Caco-2 (cell line): Measurements from ENCODE around the gene ERC2. TPM values are rescaled to one million over a fixed set of nuclear protein-coding genes. Genes with fewer than 3 reads are reported as not detected.

ENCODE experiments used
- BruUV-seq: library from RNA; stranded (reverse); fragments of 400-500 nt; replicated peaks from 2 replicates; lab custom pipeline; 2021; lab: Mats Ljungman, UMichigan
- CTCF ChIA-PET: fragments of 300-600 bp; sonication (Branson Sonifier 250); formaldehyde crosslinking; loops from one replicate; lab custom pipeline; 2022; ENCODE audit warnings: antibody characterized with exemption; lab: Charles Lee
- POLR2A ChIA-PET: fragments of 300-600 bp; sonication (Branson Sonifier 250); formaldehyde crosslinking; loops from one replicate; lab custom pipeline; 2022; ENCODE audit warnings: antibody characterized with exemption; lab: Charles Lee
- DNase-seq, 2 experiments: peaks; one replicate each; pipeline versions ENCODE4 v3.0.0 to v3.0.0-alpha.2; 2020 to 2022
- H3K27me3 ChIP-seq: replicated peaks from 2 replicates; pipeline ENCODE4 v1.6.0; 2011; ENCODE audit warnings: low read length; ENCODE audit not compliant: control insufficient read depth, insufficient read depth
- H3K36me3 ChIP-seq: 2 replicates; pipeline ENCODE4 v1.5.1; 2011; ENCODE audit warnings: low read length; ENCODE audit not compliant: control insufficient read depth, insufficient read depth
- H3K4me1 ChIP-seq: fragments of 250-450 bp; sonication (Bioruptor Pico); 2 replicates; pipeline ENCODE4 v1.5.1; 2020; ENCODE audit warnings: mild to moderate bottlenecking
- H3K4me3 ChIP-seq: 2 replicates; pipeline ENCODE4 v1.5.1; 2011; ENCODE audit warnings: low read depth, mild to moderate bottlenecking, control low read depth, low read length
- H3K9me3 ChIP-seq: fragments of 250-450 bp; sonication (Bioruptor Pico); 2 replicates; pipeline ENCODE4 v1.5.1; 2020; ENCODE audit warnings: mild to moderate bottlenecking, moderate library complexity
- H3K27ac Mint-ChIP-seq: one replicate; pipeline ENCODE4 v1.8.0; 2022; ENCODE audit warnings: mixed read lengths; ENCODE audit not compliant: unreplicated experiment
- H3K27me3 Mint-ChIP-seq: one replicate; pipeline ENCODE4 v1.8.0; 2022; ENCODE audit warnings: mixed read lengths; ENCODE audit not compliant: insufficient read depth, unreplicated experiment
- H3K36me3 Mint-ChIP-seq: one replicate; pipeline ENCODE4 v1.8.0; 2022; ENCODE audit warnings: mild to moderate bottlenecking, mixed read lengths; ENCODE audit not compliant: insufficient read depth, unreplicated experiment
- H3K4me1 Mint-ChIP-seq: one replicate; pipeline ENCODE4 v1.8.0; 2022; ENCODE audit warnings: low read depth, mixed read lengths; ENCODE audit not compliant: unreplicated experiment
- H3K4me3 Mint-ChIP-seq: one replicate; pipeline ENCODE4 v1.8.0; 2022; ENCODE audit warnings: mild to moderate bottlenecking, moderate library complexity, mixed read lengths; ENCODE audit not compliant: unreplicated experiment
- H3K9me3 Mint-ChIP-seq: one replicate; pipeline ENCODE4 v1.8.0; 2022; ENCODE audit warnings: mixed read lengths; ENCODE audit not compliant: unreplicated experiment
- intact Hi-C: fragments of 100-400 bp; cut with micrococcal nuclease; formaldehyde crosslinking; loops from one replicate; pipeline ENCODE4 v1.10.0; 2022; ENCODE audit not compliant: unreplicated experiment
- total RNA-seq: library from RNA; stranded (reverse); gene quantifications from 2 replicates; pipeline ENCODE4 v1.2.3, GENCODE V29; 2022
- TF ChIP-seq, protein P1 (sequence below), 2 experiments: fragments of 200-600 bp in 1 of 2; IDR thresholded peaks; 1 replicate in 1 of 2; 2 replicates in 1 of 2; pipeline versions ENCODE4 v1.5.1 to v1.8.0; 2011 to 2022; ENCODE audit warnings: antibody characterized with exemption in 1 of 2, control low read depth in 1 of 2, inconsistent platforms in 1 of 2, low read depth in 1 of 2, low read length in 1 of 2, mild to moderate bottlenecking in 1 of 2, moderate library complexity in 1 of 2; ENCODE audit not compliant: insufficient read depth in 1 of 2, severe bottlenecking in 1 of 2, unreplicated experiment in 1 of 2

The ERC2 gene
- total RNA-seq, 1 experiment from 2014 or later = 0.54 TPM

DNA sequence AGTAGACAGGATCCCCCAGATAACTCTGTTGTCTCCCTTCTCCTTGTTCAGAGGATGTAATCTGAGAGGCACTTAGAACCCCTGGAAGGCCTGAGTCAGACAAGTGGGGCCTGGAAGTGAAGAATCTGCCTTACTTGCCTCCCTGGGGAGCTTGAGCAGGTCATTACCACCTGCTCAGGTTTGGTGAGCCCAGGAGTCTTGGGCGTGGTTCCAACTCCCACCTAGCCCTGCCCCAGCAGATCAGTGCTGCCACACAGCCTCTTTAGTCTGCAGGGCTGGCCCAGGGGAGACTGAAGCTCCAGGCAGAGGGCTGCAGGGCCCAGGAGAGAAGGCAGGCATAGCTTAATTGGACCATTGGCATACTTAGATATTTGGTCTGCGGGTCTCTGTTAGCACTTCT is 230.0 kb downstream of the ERC2 start:
- no TSS peak for BruUV-seq
- ChIA-PET POLR2A (no interaction called here), CTCF (no interaction called here)
- Mint-ChIP-seq H3K36me3 (no peaks in the 10 kb centered on the region), H3K4me1 (no peaks in the 10 kb centered on the region), H3K4me3 (no peak overlapping the region), H3K27ac (no peak overlapping the region), H3K27me3 (no peaks in the 10 kb centered on the region), H3K9me3 (no peaks in the 10 kb centered on the region)
- no peaks in the 10 kb centered on the region for H3K27me3 ChIP-seq
- TF ChIP-seq, protein P1, sequence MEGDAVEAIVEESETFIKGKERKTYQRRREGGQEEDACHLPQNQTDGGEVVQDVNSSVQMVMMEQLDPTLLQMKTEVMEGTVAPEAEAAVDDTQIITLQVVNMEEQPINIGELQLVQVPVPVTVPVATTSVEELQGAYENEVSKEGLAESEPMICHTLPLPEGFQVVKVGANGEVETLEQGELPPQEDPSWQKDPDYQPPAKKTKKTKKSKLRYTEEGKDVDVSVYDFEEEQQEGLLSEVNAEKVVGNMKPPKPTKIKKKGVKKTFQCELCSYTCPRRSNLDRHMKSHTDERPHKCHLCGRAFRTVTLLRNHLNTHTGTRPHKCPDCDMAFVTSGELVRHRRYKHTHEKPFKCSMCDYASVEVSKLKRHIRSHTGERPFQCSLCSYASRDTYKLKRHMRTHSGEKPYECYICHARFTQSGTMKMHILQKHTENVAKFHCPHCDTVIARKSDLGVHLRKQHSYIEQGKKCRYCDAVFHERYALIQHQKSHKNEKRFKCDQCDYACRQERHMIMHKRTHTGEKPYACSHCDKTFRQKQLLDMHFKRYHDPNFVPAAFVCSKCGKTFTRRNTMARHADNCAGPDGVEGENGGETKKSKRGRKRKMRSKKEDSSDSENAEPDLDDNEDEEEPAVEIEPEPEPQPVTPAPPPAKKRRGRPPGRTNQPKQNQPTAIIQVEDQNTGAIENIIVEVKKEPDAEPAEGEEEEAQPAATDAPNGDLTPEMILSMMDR (IDR thresholded peaks at IDR 0.05; ENCODE audit: insufficient read depth in 1 of 2, low read depth in 1 of 2, low read length in 1 of 2, severe bottlenecking in 1 of 2, unreplicated experiment in 1 of 2) = no peak
- no peak for DNase-seq
- no peaks in the 10 kb centered on the region for H3K36me3 ChIP-seq
- intact Hi-C loops = no loop called here
- no peaks in the 10 kb centered on the region for H3K4me1 ChIP-seq
- no peaks in the 10 kb centered on the region; the same call in 1 of the 2 replicates for H3K9me3 ChIP-seq
- H3K4me3 ChIP-seq = no peak overlapping the region

DNA sequence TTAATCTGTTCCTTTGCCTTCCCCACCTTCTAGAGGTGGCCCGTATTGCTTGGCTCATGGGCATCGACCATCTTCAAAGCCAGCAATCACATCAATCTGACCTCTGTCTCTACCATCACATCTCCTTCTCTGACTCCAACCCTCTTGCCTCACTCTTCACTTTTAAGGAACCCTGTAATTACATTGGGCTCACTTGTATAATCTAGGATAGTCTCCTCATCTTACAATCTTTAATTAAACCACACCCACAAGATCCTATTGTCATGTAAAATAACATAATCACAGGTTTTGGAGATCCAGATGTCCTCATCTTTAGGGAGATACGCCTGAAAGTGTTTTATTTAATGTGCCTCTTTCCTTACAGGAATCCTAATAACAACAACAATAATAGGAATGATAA is 234.5 kb downstream of the ERC2 start:
- CTCF ChIA-PET = no interaction called here
- no TSS peak for BruUV-seq
- POLR2A ChIA-PET = no interaction called here

DNA sequence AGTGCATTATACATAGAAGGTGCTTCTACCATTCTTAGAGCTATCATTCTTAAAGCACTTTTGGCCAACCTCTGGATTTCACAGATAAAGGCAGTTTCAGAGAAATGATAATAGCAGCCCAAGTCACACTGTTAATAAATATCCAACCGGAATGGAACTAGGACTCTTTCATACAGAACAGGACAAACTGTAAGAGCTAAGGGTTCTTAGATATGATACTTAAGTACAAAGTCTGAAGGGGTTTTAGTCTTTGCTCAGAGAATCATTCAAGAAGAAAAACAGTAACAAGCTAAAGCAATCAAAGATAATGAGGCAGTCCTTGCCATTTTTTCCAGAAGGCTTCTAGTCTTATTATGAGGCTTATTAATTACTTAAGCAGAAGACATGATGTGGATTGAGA is 239.0 kb downstream of the ERC2 start:
- Histone ChIP-seq H3K27me3 (no peaks in the 10 kb centered on the region), H3K9me3 (no peaks in the 10 kb centered on the region; the same call in 1 of the 2 replicates), H3K36me3 (no peaks in the 10 kb centered on the region), H3K4me1 (no peaks in the 10 kb centered on the region; the same call in 1 of the 2 replicates), H3K4me3 (no peak overlapping the region)
- POLR2A ChIA-PET = no interaction called here
- no peak for DNase-seq
- Mint-ChIP-seq H3K27ac (no peak overlapping the region), H3K27me3 (no peaks in the 10 kb centered on the region), H3K9me3 (no peaks in the 10 kb centered on the region), H3K4me3 (no peak overlapping the region), H3K4me1 (no peaks in the 10 kb centered on the region), H3K36me3 (no peaks in the 10 kb centered on the region)
- intact Hi-C loops = no loop called here
- BruUV-seq = no TSS peak
- TF ChIP-seq, protein P1 (IDR thresholded peaks at IDR 0.05; ENCODE audit: insufficient read depth in 1 of 2, low read depth in 1 of 2, low read length in 1 of 2, severe bottlenecking in 1 of 2, unreplicated experiment in 1 of 2) = no peak
- CTCF ChIA-PET = no interaction called here

More for the DNA sequence above, 234.5 kb downstream of the ERC2 start:
- no peak for DNase-seq
- Histone ChIP-seq H3K36me3 (no peaks in the 10 kb centered on the region), H3K4me3 (no peak overlapping the region), H3K27me3 (no peaks in the 10 kb centered on the region), H3K4me1 (no peaks in the 10 kb centered on the region; the same call in 1 of the 2 replicates), H3K9me3 (no peaks in the 10 kb centered on the region; the same call in 1 of the 2 replicates)
- Mint-ChIP-seq H3K4me1 (no peaks in the 10 kb centered on the region), H3K4me3 (no peak overlapping the region), H3K27me3 (no peaks in the 10 kb centered on the region), H3K36me3 (no peaks in the 10 kb centered on the region), H3K9me3 (no peaks in the 10 kb centered on the region), H3K27ac (no peak overlapping the region)
- intact Hi-C loops = no loop called here
- TF ChIP-seq, protein P1 (IDR thresholded peaks at IDR 0.05; ENCODE audit: insufficient read depth in 1 of 2, low read depth in 1 of 2, low read length in 1 of 2, severe bottlenecking in 1 of 2, unreplicated experiment in 1 of 2) = no peak
